GM15510 (cell line): ENCODE measurements around the gene CREB3L2.

Experiments used
- POLR2A ChIP-seq: IDR thresholded peaks from 3 replicates; pipeline ENCODE4 v1.6.1; 2011; ENCODE audit warnings: borderline replicate concordance; ENCODE audit not compliant: insufficient read length; ENCODE audit errors: extremely low read depth

CREB3L2 gene

DNA sequence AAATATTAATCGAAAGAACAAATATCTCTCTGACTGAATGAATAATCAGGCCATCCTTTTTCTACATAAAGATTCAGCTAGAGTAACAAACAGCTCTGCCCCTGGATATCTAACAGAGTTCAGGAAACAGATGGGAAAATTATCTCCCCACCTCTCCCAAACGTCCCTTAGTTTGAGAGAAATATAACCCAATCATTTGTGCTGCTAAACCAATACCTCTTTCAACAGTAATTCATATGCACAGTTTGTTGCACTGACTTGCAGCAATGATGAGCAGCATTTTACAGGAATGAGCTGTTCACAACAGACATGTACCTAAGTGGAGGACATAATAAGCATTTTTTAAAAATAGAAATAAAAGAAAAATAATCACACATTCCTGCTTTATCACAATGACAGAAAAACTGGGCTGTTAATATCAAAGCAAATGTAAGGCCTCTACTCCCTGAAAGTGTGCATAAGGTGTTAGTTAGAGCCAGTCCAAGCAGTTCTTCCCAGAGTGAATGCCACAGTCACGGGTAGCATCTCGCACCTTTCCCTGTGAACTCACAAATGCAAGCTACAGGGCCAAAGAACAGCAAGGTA is 2.3 kb downstream of the CREB3L2 start:
- TF ChIP-seq POLR2A = no peak

- TF ChIP-seq POLR2A = no peak
These were observed 3.6 kb downstream of the CREB3L2 start for GRCh38 chr7:137998250-137998649.

- no peak for TF ChIP-seq POLR2A
These were observed 5.0 kb downstream of the CREB3L2 start for GRCh38 chr7:137996871-137997270.

DNA sequence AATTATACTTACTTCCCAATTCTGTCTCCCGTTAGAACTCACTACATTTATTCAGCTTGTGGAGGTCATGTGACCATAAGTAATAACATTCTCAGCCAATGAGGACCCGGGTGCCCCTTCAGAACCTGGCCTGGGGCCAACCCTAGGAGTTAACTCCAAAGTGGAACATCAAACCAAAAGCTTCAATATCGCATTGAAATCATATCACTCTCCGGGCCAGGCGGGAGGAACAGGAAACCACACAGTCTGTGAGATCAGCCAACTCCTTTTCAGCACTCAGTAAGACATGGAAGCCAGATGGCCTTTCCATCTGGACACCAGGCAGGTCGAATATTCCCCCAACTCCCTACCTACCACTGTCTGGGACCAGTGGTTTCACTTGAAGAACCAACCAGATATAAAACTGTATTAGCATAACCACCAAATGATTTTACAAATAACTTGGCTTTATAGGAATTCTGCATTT is 5.5 kb downstream of the CREB3L2 start:
- TF ChIP-seq POLR2A = no peak

GRCh38 chr7:137994216-137994615 is 7.7 kb downstream of the CREB3L2 start:
- TF ChIP-seq POLR2A = no peak

- TF ChIP-seq POLR2A = no peak
These were observed 8.5 kb downstream of the CREB3L2 start for GRCh38 chr7:137993395-137993743.

DNA sequence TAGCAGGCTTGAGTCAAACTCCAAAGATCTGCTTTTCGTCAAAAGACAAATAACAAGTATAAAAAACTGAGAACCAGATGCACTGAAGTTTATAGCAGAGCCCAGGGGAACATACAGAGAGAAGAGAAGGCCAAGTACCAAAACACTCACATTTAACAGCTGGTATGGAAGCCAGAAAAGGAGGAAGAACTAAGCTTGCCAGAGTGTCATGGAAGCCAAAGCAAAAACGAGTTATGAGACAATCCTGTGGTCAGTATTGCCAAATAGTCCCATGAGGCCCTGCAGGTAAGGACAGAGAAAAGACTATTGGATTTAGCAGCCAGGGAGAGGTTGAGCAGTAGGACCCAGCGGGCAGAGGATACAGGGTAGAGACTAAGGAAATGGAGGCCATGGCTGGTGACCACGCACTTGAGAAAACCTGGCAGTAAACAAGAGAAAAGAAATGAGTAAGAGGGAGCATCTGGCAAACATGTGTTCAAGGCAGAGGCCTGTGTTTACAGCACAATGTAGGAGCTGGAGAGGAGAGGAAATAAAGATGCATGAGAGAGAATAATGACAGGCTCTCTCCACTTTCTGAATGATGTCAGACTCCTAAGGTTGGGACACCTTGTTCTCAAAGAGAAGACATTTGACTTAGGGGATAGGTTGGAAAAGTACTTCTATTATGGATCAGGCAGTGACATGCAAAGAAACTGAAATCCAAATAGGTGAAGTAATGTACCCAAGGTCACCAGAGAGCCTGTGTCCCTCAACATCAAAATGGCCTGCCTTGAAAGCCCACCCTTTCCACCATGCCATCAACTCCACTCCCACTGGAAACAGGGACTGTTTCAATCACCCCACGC is 9.1 kb downstream of the CREB3L2 start:
- TF ChIP-seq POLR2A = no peak

GRCh38 chr7:137992104-137992549 is 9.8 kb downstream of the CREB3L2 start:
- no peak for TF ChIP-seq POLR2A

- no peak for TF ChIP-seq POLR2A
These were observed 11.5 kb downstream of the CREB3L2 start for GRCh38 chr7:137990251-137990941.

DNA sequence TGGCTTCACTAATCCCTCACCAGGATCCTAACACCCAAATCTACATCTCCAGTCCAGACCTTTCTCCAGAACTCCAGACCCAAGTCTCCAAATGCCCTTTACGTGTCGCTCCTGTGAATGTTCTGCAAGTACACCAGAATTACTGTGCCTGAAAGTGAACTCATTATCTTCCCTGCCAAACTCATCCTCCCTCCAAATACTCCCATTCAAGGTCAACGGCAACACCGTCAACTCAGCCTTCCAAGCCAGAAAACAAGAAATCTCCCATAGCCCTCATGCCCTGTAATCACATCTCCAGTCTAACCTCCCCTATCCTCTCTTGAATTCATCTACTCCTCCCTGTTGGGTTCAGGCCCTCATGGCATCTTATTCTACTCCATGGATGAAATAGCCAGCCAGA is 12.3 kb downstream of the CREB3L2 start:
- no peak for TF ChIP-seq POLR2A

- TF ChIP-seq POLR2A = no peak
These were observed 12.8 kb downstream of the CREB3L2 start for GRCh38 chr7:137989094-137989493.

- TF ChIP-seq POLR2A = no peak
These were observed 13.9 kb downstream of the CREB3L2 start for GRCh38 chr7:137987968-137988367.

DNA sequence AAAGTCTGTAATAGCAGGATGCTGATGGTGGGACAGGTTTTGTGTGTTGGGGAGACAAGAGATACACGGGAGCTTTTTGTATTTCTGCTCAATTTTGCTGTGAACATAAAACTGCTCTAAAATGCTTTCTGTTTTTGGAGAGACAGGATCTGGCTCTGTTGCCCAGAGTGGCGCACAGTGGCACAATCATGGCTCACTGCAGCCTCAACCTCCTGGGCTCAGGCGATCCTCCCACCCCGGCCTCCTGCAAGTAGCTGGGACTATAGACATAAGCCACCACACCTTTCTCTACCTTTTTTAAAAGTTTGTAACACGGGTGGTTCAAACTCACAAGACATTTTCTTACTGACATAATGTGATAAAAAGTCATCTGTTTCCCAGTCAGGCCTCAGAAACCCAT is 14.3 kb downstream of the CREB3L2 start:
- no peak for TF ChIP-seq POLR2A

DNA sequence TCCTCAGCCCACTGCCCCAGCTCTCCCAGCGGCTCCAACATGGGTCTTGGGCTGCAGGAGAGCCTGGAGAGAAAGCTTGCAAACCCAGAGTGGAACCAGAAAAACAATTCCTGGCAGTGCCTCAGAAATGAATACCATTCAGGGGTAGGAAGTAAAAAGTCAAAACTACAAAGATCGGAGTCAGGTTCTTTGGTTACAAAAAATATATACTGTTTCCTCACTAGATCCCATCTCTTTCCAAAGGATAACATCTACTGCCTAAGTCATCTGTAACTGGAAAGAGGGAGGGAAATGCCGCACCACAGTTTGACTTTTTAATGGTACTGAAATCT is 14.9 kb downstream of the CREB3L2 start:
- no peak for TF ChIP-seq POLR2A

DNA sequence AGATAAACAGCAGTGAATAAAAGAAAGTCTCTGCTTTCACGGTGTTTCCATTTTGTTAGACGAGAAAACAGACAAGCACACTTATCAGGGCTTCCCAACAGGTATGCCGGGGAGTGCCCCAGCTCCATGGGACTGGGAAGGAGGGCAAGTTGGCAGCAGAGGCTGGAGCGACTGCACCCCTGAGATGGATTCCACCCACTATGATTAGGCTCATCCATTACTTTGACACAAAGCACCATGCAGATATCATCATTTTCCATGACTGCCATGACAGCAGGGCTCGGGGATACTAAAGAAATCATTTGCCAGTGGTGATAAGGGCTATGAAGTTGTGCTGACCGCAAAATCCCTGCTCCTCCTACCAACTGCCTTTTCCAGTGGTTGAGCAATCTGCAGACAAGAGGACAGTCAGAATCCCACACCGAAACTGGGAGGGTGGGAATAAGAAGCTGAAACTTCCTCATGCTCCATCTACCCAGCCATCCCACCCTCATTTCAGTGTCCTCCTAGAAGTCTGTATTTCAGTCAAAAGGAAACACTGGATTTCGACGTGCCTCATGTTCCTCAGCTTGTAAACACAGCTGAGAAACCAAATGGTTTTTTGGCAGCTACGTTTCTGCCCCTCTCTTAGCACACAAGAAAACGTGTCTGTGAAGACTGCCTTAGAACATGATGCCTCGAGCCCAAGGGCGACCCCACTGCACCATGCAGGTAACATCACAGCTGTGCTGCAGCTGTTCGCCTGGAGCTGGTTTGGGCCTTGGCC is 15.5 kb downstream of the CREB3L2 start:
- no peak for TF ChIP-seq POLR2A
